Retinal pigment epithelial cell (primary cell): ENCODE results near the gene P3H4.

Source experiments
- DNase-seq: peaks from one replicate; pipeline ENCODE4 v3.0.0-alpha.2; 2010; ENCODE audit warnings: low read depth
- H3K4me3 ChIP-seq: 2 replicates; pipeline ENCODE4 v1.5.1; 2011; ENCODE audit warnings: mild to moderate bottlenecking, low read length, control low read depth, moderate library complexity
- TF ChIP-seq, protein P1 (sequence below): conservative IDR thresholded peaks from 2 replicates; pipeline ENCODE4 v1.5.1; 2011; ENCODE audit warnings: low read depth, low read length, control low read depth, inconsistent platforms

Gene P3H4

GRCh38 chr17:41824086-41824485 is 12.3 kb upstream of the P3H4 start:
- no peak overlapping the region for H3K4me3 ChIP-seq
- TF ChIP-seq, protein P1, sequence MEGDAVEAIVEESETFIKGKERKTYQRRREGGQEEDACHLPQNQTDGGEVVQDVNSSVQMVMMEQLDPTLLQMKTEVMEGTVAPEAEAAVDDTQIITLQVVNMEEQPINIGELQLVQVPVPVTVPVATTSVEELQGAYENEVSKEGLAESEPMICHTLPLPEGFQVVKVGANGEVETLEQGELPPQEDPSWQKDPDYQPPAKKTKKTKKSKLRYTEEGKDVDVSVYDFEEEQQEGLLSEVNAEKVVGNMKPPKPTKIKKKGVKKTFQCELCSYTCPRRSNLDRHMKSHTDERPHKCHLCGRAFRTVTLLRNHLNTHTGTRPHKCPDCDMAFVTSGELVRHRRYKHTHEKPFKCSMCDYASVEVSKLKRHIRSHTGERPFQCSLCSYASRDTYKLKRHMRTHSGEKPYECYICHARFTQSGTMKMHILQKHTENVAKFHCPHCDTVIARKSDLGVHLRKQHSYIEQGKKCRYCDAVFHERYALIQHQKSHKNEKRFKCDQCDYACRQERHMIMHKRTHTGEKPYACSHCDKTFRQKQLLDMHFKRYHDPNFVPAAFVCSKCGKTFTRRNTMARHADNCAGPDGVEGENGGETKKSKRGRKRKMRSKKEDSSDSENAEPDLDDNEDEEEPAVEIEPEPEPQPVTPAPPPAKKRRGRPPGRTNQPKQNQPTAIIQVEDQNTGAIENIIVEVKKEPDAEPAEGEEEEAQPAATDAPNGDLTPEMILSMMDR: no peak

GRCh38 chr17:41823580-41823979 is 11.8 kb upstream of the P3H4 start:
- DNase-seq: no peak
- H3K4me3 ChIP-seq: no peak overlapping the region
- TF ChIP-seq, protein P1: no peak

More at GRCh38 chr17:41824086-41824485, 12.3 kb upstream of the P3H4 start:
- DNase-seq: no peak

GRCh38 chr17:41823141-41823524 is 11.4 kb upstream of the P3H4 start:
- TF ChIP-seq, protein P1: no peak
- H3K4me3 ChIP-seq: no peak overlapping the region
- no peak for DNase-seq

DNA sequence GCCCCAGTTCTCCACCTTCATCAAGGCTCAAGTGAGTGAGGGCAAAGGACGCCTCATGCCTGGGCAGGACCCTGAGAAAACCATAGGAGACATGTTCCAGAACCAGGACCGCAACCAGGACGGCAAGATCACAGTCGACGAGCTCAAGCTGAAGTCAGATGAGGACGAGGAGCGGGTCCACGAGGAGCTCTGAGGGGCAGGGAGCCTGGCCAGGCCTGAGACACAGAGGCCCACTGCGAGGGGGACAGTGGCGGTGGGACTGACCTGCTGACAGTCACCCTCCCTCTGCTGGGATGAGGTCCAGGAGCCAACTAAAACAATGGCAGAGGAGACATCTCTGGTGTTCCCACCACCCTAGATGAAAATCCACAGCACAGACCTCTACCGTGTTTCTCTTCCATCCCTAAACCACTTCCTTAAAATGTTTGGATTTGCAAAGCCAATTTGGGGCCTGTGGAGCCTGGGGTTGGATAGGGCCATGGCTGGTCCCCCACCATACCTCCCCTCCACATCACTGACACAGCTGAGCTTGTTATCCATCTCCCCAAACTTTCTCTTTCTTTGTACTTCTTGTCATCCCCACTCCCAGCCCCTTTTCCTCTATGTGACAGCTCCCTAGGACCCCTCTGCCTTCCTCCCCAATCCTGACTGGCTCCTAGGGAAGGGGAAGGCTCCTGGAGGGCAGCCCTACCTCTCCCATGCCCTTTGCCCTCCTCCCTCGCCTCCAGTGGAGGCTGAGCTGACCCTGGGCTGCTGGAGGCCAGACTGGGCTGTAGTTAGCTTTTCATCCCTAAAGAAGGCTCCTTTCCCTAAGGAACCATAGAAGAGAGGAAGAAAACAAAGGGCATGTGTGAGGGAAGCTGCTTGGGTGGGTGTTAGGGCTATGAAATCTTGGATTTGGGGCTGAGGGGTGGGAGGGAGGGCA is 10.7 kb upstream of the P3H4 start:
- TF ChIP-seq, protein P1: no peak
- no peak overlapping the region for H3K4me3 ChIP-seq
- DNase-seq: no peak

- TF ChIP-seq, protein P1: no peak
- DNase-seq: no peak
Observed at GRCh38 chr17:41821776-41822175, 10.0 kb upstream of the P3H4 start.

GRCh38 chr17:41818024-41818423 is 6.3 kb upstream of the P3H4 start:
- H3K4me3 ChIP-seq: no peak overlapping the region
- no peak for DNase-seq
- TF ChIP-seq, protein P1: no peak

More at GRCh38 chr17:41821776-41822175, 10.0 kb upstream of the P3H4 start:
- no peak overlapping the region for H3K4me3 ChIP-seq

- H3K4me3 ChIP-seq: no peak overlapping the region
- TF ChIP-seq, protein P1: no peak
- no peak for DNase-seq
Observed at GRCh38 chr17:41816637-41817320, 5.0 kb upstream of the P3H4 start.
